Fibroblast of the aortic adventitia (primary cell): Measurements from ENCODE around the gene BCL2L13. TPM values are rescaled to one million over a fixed set of nuclear protein-coding genes. Genes with fewer than 3 reads are reported as not detected.

ENCODE experiments used
- DNase-seq: peaks from one replicate; pipeline ENCODE4 v3.0.0-alpha.2; 2010; ENCODE audit warnings: low read depth
- H3K4me3 ChIP-seq: 2 replicates; pipeline ENCODE4 v1.5.1; 2011; ENCODE audit warnings: low read depth, mild to moderate bottlenecking, control low read depth, low read length, moderate library complexity
- total RNA-seq: library from RNA; depleted of rRNA; stranded (reverse); fragments of >200 nt; gene quantifications from 2 replicates; pipeline ENCODE4 v1.2.3, GENCODE V29; 2012; ENCODE audit warnings: low replicate concordance
- TF ChIP-seq, protein P1 (sequence below): IDR thresholded peaks from 2 replicates; pipeline ENCODE4 v1.5.1; 2011; ENCODE audit warnings: mild to moderate bottlenecking, low read length, control low read depth, inconsistent platforms; ENCODE audit not compliant: insufficient read depth

BCL2L13 gene
- total RNA-seq, 1 donor: 40.2 TPM

DNA sequence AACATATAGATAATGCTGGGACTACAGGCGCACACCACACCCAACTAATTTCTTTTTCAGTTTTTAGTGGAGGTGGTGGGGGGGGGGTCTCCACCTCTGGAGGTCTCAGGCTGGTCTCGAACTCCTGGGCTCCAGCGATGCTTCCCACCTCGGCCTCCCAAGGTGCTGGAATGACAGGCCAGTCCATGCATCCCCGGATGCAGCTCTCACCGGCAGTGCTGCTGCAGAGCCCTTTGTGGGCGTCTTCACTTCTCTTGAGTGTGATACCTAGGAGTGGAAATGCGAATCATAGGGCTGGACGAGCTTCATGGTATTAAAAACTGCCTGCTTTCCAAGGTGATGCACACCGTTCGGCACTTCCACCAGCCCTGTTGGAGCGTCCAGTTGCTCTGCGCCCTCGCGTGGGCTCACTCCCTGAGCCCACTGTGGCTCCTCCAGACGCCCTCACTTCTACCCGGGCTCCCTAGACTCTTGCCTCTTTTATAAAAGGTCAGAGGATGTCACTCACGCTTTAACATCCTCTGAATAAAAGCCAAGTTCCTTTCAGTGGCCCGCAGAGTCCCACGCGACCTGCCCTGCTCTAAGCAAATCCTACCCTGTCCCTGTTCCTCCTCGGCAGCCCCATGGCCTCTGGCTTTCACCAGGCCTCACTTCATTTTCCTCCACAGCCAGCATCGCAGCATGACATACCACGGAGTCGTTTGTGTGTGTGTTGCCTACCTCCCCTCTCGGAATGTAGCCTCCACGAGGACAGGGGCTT lies 136.5 kb downstream of the BCL2L13 start:
- TF ChIP-seq, protein P1, sequence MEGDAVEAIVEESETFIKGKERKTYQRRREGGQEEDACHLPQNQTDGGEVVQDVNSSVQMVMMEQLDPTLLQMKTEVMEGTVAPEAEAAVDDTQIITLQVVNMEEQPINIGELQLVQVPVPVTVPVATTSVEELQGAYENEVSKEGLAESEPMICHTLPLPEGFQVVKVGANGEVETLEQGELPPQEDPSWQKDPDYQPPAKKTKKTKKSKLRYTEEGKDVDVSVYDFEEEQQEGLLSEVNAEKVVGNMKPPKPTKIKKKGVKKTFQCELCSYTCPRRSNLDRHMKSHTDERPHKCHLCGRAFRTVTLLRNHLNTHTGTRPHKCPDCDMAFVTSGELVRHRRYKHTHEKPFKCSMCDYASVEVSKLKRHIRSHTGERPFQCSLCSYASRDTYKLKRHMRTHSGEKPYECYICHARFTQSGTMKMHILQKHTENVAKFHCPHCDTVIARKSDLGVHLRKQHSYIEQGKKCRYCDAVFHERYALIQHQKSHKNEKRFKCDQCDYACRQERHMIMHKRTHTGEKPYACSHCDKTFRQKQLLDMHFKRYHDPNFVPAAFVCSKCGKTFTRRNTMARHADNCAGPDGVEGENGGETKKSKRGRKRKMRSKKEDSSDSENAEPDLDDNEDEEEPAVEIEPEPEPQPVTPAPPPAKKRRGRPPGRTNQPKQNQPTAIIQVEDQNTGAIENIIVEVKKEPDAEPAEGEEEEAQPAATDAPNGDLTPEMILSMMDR: no peak
- no peak overlapping the region for H3K4me3 ChIP-seq
- DNase-seq: no peak

DNA sequence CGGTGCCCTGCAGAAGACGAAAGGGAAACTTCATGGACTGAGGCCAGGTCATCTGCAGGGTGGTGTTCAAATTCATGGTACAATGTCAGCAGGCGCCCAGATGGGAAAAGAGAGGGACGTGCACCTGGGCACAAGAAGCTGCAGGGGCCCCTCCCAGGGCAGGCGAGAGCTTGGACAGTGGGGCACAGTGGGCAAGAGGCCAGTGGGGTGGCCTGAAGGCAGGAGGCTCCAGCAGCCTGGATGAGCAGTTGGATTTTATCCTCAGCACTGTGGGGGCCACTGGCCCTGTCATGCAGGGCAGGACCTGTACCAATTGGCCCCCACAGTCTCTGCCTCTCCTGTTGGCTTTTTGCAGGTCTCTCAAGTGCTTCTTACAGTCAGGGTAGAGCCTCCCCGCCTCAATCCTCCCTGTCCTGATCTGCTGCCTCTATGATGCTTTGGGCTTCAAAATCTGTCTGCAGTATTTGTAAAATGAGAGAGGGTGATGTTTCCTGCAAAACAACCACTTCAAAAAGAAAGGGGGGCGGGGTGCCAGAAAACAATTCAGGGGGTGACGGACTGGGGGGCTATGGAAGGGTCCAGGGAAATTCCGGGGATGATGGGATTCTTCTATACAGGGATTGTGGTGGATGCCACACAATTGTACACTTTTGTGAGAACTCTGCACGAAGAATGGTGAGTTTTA lies 137.4 kb downstream of the BCL2L13 start:
- no peak overlapping the region for H3K4me3 ChIP-seq
- no peak for DNase-seq
- TF ChIP-seq, protein P1: no peak

DNA sequence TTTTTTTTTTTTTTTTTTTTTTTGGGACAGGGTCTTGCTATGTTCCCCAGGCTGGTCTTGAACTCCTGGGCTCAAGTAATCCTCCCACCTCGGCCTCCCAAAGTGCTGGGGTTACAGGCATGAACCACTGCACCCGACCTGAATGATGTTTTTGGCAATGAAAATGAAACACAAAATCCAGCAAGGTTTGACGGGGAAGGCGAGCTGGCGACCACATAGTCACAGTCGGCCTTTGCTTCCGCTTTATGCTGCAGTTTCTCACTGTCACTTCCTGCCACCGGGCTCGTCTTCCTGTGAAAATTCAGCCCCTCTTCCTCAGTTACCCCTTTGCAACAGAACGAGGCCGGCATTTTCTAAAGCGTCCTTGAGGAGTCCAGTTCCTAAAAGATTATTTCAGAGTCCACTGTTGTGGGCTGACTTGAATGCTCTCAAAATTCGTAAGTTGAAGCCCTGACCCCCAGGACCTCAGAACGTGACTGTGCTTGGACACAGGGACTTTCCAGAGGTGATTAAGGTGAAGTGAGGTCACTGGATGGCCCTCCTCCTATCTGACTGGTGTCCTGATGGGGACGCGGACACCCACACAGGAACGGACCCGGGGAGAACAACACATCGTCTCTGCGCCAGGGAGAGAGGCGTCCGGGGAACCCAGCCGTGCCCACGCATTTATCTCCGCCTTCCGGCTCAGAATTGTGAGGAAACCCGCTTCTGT lies 138.6 kb downstream of the BCL2L13 start:
- no peak overlapping the region for H3K4me3 ChIP-seq
- TF ChIP-seq, protein P1: no peak
- DNase-seq: no peak

DNA sequence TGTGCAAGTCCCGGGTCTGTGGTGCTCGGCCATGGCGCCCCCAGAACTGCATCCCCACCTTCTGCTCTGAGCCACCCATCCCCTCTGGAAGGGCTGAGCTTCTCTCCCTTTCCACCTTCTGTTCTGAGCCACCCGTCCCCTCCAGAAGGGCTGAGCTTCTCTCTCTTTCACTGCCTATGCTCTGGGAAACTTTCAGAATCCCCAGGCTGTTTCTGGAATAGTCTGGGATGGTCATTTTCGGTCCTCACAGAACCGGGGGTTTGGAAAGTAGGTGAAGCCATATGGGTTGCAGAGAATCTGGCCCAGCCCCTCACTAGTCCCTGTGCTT lies 139.1 kb downstream of the BCL2L13 start:
- DNase-seq: no peak
- no peak overlapping the region for H3K4me3 ChIP-seq
- TF ChIP-seq, protein P1: no peak

DNA sequence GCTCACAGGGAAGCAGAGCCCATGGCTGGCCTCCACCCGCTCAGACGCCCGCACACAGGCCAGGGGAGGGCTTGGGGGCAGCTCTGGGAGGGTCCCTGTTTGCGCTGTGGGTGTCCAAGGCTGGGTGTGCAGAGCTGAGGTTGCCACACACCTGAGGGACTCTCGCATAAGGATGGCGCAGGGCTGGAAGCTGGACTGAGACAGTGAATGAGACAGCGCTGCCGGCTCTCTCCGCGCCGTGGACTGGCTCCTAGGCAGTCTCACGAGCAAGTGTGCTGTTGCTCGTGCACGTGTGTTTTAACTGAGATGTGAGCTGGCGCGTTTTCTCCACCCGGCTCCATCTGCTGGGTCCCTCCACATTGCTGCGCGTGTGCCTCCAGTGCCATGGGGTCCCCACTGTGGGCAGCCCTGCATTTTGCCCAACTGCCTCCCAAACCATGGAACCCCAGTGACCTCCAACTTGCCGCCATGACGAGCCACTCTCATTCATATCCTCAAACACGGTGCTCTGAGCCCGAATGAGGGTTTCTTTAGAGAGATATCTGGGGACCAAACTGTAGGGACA lies 139.9 kb downstream of the BCL2L13 start:
- H3K4me3 ChIP-seq: no peak overlapping the region
- DNase-seq: no peak
- TF ChIP-seq, protein P1: no peak

DNA sequence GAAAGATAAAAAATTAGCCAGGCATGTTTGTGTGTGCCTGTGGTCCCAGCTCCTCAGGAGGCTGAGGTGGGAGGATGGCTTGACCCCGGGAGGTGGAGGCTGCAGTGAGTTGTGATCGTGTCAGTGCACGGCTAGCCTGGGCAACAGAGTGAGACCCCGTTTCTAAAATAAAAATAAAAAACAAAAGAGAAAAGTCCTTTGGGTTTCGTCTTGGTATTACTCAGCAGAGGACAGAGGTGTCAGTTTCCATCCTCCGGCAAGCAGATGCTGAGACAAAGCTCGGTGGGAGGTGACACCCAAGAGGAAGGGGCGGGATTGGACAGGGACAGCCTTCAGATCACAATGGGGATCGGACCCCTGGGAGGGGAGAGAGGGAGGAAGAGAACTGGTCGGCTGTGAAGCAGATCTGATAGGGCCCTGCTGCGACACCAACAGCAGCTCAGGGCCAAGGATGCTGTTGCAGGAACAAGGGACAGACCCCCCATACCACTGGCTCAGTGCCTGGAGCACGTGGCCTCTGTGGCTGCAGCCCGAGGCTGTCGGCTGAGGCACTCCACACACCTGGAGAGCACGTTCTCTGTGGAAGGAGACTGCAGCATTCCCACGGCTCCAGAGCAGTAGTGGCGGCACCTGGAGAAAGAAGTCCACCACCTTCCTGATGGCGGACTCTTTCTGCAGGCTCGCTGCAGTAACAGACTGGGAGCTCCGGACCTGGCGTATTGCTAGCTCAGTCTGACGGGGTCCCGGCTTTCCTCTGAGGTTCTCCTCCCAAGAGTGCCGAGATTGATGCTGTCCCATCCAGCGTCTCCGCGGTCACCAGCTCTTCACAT lies 140.9 kb downstream of the BCL2L13 start:
- no peak for DNase-seq
- H3K4me3 ChIP-seq: no peak overlapping the region
- TF ChIP-seq, protein P1: no peak
